ENCODE measurements around the gene ZNF195.
"Not testable (repeated sequence)": the region's sequence is repeated elsewhere in the genome, so short reads cannot be mapped to it uniquely, and the experiment has no call there.

Gene ZNF195

GRCh38 chr11:3378426-3379423 lies at the start of gene ZNF195:
Gene ZNF195, minus strand, starts transcription at chr11:3379146. Its CDS starts 106 bp downstream, at chr11:3379040.
- DNase-seq (ENCODE audit: low spot score) = peak; percentile 98

DNA sequence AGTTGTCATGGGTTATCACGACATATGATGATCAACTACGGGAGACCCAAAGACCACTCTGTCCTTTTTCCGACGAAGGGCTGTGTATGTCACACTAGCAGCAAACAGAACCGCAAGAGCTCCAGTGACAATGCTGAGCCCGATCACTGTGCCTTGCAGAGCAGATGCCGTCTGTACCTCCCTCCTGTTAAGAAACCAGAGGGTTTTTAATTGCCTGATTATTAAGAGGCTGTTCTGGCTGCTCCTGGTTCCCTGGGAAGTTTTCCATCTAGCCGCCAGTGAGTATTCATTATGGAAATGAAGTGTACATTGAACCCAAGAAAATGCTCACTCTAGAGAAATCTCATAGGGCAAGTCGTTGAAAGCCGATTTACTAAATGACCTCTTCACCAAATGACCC lies 49.1 kb upstream of the ZNF195 start:
- DNase-seq (ENCODE audit: low spot score) = not testable (repeated sequence)

DNA sequence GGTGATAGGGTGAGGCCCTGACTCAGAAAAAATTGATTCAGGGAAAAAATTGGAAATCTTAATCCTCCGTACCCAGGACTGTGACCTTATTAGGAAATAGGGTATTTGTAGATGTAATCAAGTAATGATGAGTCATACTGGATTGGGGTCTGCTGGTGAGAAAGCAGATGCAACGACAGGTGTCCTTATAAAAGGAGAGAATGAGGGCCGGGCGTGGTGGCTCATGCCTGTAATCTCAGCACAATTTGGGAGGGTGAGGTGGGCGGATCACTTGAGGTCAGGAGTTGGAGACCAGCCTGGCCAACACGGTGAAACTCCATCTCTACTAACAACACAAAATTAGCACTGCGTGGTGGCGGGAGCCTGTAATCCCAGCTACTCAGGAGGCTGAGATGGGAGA lies 47.6 kb upstream of the ZNF195 start:
- not testable (repeated sequence) for DNase-seq (ENCODE audit: low spot score)

DNA sequence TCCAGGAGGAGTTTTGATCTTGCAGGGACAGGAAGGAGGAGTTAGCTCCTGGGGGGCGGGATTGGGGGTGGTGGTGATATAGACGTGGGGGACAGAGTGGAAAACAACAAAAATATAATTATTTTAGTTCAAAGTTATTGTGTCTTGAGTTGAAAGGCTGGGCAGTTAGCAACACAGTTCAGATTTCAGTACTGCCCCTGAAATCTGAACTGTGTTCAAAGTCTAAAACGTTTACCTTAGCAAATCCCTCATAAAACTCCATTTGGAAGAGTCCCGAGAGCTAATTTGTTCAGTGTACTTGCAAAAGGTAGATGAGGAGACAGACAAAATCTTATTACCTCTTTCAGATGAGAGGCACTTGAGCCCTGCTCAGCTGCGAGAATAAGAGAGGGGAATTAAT lies 45.0 kb upstream of the ZNF195 start:
- DNase-seq (ENCODE audit: low spot score) = not testable (repeated sequence)

DNA sequence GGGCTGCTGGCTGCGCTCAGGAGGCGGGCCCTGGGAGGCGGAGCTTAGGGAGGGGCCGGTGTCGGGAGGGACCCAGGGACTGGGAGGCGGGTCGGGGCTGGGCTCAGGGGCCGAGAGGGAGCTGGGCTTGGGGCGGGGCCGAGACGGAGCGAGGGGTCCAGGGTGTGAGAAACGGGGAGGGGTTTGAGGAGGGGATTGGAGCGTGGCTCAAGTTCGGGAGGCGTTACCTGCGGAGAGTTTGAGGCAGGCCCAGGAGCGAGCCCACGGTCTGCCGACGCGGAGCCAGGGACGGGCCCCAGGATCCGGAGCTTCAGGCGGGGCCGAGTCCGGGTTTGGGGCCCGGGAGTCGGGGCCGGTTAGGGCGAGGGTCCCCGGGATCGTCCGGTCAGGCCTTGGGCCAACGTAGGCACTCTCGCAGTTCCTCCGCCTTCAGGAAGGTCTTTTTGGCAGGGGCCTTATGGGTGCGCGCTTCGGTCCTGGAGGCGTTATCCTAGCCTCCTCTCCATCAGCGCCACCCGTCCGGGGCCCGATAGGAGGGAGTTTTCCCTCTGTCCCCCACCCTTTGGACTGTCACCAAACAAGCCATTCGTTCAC lies 44.3 kb upstream of the ZNF195 start:
- peak; percentile 40 for DNase-seq (ENCODE audit: low spot score)

DNA sequence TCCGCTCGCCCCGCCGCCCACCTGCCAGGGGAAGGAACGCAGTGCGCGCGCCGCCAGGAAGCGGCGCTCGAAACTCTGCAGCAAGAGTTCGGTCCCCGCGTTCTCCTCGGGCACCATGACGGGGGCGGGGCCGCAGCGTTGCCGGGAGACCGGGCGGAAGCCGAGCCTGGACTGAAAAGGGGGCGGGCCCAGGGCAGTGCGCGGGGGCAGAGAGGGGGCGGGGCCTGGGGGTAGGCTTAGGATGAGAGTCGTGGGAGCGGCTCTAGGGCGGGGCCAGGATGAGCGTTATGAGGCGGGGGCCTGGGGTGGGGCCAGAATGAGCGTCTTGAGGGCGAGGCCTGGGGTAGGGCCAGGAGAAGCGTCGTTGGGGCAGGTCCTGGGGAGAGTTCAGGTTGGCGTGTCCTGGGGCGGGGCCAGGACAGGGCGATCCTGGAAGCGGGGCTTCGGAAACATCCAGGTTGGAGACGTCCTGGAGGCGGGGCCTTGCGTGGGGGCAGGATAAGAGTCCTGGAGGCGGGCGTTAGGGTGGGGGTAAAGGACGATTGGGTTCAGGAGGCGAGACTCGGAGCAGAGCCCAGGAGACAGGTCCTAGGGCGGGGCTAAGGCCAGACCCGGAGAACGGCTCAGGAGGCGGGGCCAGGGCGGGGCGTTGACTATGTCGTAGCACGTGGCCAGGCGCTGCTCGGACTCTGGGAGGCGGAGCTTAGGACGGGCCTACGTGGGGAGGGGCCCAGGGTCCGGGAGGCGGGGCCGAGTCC lies 43.6 kb upstream of the ZNF195 start:
- DNase-seq (ENCODE audit: low spot score) = peak; percentile 78

DNA sequence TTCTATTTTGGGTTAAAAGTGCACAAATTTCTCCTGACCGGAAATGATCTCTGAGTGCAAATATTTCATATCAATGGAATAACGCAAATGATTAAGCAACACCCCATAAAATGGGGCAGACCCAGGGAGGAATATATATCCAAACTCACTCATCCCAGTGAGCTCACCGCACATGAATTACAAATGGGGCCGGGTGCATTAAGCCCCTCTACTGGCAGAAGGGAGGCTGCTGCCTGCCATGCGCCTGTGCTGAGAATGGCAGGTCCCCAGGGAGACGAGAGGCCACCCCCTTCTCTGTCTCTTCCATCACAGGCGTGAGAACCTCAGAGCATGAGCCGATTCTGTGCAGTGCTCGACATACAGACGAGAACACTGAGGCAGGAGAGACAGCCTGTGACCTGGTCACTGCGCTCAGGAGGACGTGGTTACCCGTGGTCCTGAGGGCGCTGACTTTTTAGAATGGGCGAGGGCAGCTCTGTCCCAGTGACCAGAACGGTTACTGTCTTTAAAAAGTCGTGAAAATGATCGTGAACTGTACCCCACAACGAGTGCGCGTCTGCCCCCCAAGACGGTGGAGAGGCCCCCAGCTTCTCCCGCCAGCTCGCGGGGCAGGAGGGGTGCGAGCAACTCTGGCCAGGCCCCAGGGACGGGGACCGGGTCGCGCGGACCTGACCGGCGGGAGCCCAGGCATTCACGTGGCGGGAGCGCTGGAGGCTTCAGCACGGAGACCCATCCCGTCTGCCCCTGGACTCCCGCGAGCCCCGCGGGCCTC lies 42.8 kb upstream of the ZNF195 start:
- DNase-seq (ENCODE audit: low spot score) = peak; percentile 13

- DNase-seq (ENCODE audit: low spot score) = not testable (repeated sequence)
These were observed 41.5 kb upstream of the ZNF195 start for GRCh38 chr11:3420281-3421042.

GRCh38 chr11:3419496-3419895 lies 40.5 kb upstream of the ZNF195 start:
- not testable (repeated sequence) for DNase-seq (ENCODE audit: low spot score)

DNA sequence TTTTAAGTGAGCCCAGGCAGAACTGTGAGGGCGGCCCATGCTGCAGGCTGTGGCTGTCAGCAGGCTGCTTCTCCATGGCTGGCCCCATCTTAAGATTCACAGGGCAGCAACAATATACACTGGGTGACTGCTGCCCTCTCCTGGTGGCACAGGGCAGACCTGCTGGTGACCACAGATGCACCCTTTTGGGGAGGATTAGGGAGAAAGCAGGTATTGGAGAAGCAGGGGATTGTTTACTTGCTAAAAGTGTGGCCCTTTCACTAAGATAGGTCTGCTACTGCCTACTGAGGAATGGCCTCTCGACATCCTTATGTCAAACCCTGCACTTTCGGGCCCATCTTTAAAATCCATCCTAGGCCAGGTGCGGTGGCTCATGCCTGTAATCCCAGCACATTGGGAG lies 38.1 kb upstream of the ZNF195 start:
- not testable (repeated sequence) for DNase-seq (ENCODE audit: low spot score)

GRCh38 chr11:3415301-3415700 lies 36.4 kb upstream of the ZNF195 start:
- not testable (repeated sequence) for DNase-seq (ENCODE audit: low spot score)

DNA sequence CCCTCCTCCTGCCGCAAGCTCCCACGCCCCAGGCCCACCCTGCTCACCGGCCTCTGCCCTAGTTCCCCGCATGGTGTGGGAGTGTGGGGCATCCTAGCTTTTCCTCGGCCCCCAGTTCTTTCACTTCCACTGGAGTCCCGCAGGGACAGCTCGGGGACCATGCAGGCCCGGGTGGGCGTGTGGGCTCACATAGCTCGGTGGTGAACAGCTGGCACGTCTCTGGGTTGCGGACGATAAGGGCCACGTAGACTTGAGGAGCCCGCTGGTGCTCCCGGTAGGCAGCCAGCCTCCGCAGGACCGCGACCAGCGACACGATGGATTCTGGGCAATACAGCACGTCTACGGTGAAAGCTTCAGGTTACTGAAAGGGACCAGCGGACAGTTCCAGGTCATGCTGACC lies 34.7 kb upstream of the ZNF195 start:
- DNase-seq (ENCODE audit: low spot score) = not testable (repeated sequence)

- no peak for DNase-seq (ENCODE audit: low spot score)
These were observed 33.9 kb upstream of the ZNF195 start for GRCh38 chr11:3412837-3413236.

DNA sequence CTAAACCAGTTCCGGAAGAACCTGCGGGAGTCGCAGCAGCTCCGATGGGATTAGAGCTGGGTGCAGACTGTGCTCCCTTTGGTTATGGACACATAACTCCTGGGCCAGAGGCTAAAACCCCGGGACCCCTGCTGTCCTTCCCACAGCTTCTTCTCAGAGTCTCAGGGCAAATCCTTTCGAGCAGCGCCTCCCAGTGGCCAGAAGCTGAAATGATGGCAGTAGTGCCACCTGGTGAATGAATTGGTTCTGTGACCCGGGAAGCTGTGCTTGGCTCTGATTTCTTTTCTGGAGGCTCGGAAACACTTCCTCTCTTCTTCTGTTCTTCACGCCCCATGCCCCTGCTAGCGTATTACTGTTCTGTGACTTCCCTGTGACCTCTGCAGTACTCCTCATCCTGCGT lies 29.8 kb upstream of the ZNF195 start:
- peak; percentile 66 for DNase-seq (ENCODE audit: low spot score)

GRCh38 chr11:3408058-3408605 lies 29.2 kb upstream of the ZNF195 start:
- not testable (repeated sequence) for DNase-seq (ENCODE audit: low spot score)

GRCh38 chr11:3406937-3407336 lies 28.0 kb upstream of the ZNF195 start:
- not testable (repeated sequence) for DNase-seq (ENCODE audit: low spot score)

- DNase-seq (ENCODE audit: low spot score) = not testable (repeated sequence)
These were observed 27.4 kb upstream of the ZNF195 start for GRCh38 chr11:3406223-3406875.

DNA sequence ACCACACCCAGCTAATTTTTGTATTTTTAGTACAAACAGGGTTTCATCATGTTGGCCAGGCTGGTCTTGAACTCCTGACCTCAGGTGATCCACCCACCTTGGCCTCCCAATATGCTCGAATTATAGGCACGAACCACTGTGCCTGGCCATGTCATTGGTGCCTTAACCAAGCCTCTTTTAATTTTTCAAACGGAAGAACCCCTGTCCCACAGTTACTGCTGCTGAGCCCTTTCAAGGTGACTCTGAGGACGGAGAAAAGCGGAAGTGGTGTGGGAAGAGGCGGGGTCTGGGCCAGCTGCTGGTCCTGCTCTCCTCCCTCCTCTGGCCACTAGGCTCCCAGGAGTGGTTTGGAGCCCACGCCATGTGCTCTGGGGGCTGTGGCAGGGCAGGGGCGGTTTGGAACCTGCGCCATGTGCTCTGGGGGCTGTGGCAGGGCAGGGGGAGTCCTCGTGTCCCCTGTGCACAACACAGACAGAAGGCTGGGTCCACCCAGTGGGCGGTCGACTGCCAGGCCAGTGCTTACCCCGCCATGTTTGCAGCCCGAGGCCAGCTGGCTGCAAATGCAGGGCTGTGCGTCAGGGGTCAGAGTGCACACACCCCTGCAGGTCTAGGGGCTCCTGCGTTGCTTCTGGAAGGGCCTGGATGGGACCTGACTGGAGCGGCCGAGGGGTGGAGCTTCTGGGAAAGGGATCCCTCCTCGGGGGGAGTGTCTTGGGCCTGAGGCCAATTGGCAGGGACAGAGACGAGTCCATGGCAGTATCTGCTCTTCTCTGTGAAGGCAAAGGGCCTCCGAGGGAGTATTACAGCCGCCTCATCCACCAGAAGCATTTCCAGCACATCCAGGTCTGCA lies 25.4 kb upstream of the ZNF195 start:
- not testable (repeated sequence) for DNase-seq (ENCODE audit: low spot score)

DNA sequence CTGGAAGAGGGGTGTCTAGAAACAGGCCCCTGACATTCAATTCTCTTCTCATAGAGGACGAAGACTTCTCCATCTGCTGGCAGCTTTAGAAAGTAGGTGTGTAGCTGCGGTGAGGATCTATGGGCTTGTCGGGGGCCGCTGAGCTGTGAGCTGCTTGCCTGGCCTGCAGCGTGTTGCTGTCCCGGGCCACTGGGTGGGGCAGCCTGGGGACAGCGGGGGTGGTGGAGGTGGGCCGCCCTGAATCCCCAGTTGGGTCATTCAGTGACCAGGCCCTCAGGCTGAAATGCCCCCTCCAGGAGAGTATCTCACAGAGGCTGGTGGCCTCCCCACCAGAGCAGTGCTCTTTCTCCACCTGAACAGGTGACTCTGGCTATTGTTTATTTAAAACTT lies 23.9 kb upstream of the ZNF195 start:
- DNase-seq (ENCODE audit: low spot score) = not testable (repeated sequence)

All from hepatic stellate cell (primary cell).